ENCODE results near the gene BLOC1S1.
"Not testable (repeated sequence)": the region's sequence is repeated elsewhere in the genome, so short reads cannot be mapped to it uniquely, and the experiment has no call there.

The BLOC1S1 gene

DNA sequence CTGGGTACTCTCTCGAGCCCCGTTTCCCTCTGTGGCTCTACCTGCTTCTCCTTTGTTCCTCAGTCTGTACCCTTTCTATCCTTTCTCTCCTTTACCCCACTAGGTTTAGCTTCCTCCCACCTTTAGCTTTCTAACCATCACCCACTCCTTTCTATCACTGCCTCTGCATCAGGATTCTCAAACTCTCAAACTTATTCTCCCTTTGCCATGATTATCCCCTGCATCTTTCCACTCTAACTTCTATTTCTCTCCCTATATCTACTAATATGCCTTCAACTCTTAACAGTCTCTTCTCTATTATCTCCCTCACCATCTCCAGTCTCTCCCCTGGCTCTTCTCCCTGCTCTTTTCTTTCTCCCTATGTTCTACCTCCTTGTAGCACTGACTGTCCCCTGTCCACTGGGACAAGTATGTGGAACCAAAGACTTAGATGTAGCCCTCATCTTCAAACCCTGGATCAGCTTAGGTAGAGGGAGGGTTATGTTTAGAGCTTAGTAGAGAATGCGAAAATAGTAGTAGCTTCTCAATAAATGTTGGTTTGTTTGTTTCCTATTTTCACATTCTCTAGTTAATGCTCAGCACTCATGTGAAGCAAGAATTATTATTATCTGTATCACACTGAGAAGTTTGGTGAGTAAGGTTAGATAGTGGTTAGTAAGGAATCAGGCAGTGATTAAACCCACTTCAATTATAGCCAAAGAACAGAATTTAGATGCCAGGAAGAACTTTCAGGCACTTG lies 30.5 kb downstream of the BLOC1S1 start:
- no peak for DNase-seq

DNA sequence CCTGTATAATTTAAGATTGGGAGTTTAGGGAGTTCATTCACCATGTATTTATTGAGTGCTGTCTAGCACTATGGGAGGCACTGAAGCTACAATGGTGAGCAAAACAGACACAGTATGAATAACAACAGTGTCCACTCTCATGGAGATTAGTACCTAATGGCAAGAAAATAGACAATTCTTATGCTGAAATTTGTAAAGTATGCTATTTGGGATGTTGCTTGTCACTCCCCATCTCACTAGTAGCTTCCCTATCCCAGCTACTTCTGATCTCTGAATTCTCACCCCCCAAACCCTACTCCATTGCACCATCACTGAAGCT lies 31.0 kb downstream of the BLOC1S1 start:
- DNase-seq = no peak

DNA sequence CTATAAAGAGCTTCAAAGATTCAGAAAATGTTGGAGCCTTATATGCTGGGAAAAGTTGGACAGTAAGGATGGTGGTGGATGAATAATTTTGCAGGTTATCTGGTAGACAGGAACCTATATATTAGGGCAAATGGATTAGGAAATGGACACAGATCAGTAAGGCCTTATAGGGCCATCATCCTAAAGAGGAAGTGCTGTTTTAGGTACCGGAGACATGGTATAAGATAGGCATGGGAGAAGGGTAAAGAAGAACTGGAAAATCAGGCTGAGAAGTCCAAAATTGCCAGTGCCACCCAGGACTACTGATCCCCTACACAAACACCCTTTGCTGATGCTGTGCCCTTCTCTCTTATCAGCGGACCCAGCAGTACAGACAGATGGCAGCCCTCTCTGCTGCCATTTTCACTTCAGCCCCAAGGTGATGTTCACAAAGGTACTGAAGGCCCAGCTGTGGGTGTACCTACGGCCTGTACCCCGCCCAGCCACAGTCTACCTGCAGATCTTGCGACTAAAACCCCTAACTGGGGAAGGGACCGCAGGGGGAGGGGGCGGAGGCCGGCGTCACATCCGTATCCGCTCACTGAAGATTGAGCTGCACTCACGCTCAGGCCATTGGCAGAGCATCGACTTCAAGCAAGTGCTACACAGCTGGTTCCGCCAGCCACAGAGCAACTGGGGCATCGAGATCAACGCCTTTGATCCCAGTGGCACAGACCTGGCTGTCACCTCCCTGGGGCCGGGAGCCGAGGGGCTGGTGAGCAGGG lies 32.6 kb downstream of the BLOC1S1 start:
- DNase-seq = no peak

DNA sequence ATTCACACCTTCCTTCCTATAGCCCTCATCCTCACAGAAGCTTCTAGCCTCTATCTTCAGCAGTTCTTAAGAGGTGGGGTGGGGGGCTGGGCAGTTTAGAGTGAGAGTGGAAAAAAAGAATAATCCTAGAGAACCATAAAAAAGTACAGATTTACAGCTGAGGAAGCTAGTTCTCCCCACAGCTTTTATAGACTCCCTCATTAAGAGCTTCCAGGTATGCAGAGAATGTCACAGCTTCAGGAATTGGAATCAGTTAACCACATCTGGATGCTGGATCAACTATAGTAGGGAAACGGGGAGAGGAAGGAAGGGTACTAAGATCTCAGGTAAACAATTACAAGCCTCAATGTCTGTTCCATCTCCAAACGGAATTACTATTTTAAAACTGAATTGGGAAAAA lies 39.4 kb downstream of the BLOC1S1 start:
- no peak for DNase-seq

DNA sequence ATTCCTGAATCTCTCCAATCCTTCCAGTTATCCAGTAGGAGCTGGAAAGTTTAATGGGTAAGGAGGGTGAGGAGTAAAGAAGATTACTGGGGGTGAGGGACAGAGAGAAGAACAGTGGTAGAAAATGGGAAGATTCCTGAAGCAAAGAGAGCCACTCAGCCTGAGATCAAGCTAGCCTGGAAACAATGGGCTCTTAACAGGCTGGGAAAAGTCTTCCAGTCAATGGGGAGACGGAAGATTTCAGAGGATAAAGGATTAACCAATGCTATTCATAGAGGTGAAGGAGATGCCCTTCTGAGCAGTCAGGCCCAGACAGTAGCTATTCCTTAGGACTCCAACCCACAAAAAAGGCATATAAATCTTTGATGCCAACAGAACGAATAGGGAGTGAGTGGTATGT lies 41.9 kb downstream of the BLOC1S1 start:
- no peak for DNase-seq

DNA sequence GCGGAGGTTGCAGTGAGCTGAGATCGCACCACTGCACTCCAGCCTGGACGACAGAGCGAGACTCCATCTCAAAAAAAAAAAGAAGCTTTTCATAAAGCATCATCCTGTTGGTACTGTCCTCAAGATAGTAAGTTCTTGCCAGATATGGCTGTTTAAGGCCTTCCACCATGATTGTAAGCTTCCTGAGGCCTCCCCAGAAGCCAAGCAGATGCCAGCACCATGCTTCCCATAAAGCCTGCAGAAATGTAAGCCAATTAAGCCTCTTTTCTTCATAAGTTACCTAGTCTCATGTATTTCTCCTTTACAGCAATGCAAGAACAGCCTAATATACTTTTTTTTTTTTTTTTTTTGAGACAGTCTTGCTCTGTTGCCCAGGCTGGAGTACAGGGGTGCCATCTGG lies 42.7 kb downstream of the BLOC1S1 start:
- DNase-seq = not testable (repeated sequence)

DNA sequence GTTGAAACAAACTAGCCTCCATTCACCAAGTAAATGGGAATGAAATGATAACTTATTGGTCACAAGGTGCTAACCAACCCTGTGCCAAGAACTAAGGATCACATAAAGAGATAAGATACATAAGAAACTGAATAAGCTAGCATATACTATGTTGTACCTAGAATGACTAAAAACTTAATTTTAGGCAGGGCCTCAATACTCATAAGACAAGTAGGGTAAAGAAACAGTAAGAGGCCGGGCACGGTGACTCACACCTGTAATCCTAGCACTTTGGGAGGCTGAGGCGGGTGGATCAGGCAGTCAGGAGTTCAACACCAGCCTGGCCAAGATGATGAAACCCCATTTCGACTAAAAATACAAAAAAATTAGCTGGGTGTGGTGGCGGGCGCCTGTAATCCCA lies 44.8 kb downstream of the BLOC1S1 start:
- no peak for DNase-seq

DNA sequence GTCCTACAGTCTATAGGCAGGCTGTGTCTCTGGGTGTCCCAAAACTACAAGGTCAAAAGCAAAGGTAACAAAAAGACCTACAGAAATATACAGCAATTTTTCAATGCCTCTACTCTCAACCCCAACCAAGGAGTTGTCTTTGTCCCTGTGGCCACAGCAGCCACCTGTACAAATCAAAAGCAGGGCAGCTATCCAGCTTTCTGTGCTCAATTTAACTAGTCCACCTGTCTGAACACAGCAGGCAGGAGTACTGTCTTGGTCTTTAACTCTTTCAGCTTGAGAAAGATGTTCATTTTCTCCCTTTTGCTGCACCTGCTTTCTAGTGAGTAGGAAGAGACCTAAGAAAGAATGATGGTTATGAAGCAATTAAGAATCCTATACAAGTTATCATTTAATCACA lies 46.8 kb downstream of the BLOC1S1 start:
- no peak for DNase-seq

DNA sequence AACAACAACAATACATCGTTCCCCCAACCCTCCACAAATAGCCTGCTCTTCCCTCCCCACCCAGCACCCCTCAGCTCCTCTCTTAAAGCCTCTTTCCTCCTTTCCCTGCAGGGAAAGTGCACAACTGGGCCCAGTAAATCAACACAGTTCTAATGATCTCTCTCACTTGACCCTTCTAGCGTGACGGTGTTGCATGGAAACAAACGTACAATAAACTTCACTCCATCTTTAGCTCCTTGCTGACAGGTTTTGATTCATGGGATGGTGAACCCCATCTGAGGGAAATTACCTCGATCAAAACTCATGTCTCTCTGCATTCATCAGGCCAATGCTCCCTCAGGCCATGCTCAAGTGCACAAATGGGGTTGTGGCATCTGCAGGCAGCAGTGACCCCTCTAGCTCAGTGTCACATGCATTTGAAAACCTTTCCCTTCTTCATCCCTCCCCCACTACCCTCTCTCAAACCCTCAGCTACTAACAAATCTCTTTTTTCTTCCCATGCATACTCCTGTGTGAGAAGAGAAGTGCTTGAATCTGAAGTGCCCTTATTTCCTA lies 50.0 kb downstream of the BLOC1S1 start:
- peak; percentile 44 for DNase-seq

DNA sequence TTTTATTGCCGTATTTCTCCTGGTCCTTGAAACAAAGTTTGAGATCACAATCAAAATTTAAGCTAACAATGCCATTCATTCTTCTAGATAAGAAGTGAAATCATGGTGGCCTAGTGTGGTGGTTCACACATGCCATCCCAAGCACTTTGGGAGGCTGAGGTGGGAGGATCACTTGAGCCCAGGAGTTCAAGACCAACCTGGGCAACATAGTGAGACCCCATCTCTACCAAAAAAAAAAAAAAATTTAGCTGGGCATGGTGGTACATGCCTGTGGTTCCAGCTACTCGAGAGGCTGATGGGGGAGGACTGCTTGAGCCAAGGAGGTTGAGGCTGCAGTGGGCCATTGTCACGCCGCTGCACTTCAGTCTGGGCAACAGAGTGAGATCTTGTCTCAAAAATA lies 51.3 kb downstream of the BLOC1S1 start:
- no peak for DNase-seq
